K562 (cell line): Measurements from ENCODE around the gene ESR2. TPM values are rescaled to one million over a fixed set of nuclear protein-coding genes. Genes with fewer than 3 reads are reported as not detected.

ENCODE experiments used
- BCOR ChIP-seq: fragments of 450-650 bp; IDR thresholded peaks from 2 replicates; pipeline ENCODE4 v1.6.1; 2016
- CREBBP ChIP-seq: IDR thresholded peaks from one replicate; pipeline ENCODE4 v1.6.1; 2012; ENCODE audit warnings: low read depth, mild to moderate bottlenecking, control low read depth, inconsistent platforms, low read length
- EP300 ChIP-seq: IDR thresholded peaks from 2 replicates; pipeline ENCODE4 v1.6.1; 2012; ENCODE audit warnings: low read length, improper control_type of control experiment
- MCM7 ChIP-seq, 2 experiments: fragments of 450-650 bp; IDR thresholded peaks; 2 replicates each; pipeline ENCODE4 v1.6.1; 2016 to 2018
- NCOA6 ChIP-seq: fragments of 450-650 bp; IDR thresholded peaks from 2 replicates; pipeline ENCODE4 v1.6.1; 2017; ENCODE audit warnings: mild to moderate bottlenecking
- NR2C2 ChIP-seq, 2 experiments: fragments of 200-800 bp in 1 of 2; sonication (Bioruptor generic) in 1 of 2; sonication (generic) in 1 of 2; formaldehyde crosslinking in 1 of 2; IDR thresholded peaks; 2 replicates each; pipeline versions ENCODE4 v1.6.1 to v1.8.0; 2016 to 2022; ENCODE audit warnings: mild to moderate bottlenecking in 1 of 2, missing compliant biosample characterization in 1 of 2, missing genetic modification characterization in 1 of 2, missing genetic modification reagents in 1 of 2
- POLR2AphosphoS5 ChIP-seq: IDR thresholded peaks from 2 replicates; pipeline ENCODE4 v1.6.1; 2011; ENCODE audit warnings: mild to moderate bottlenecking, low read depth, low read length, moderate library complexity; ENCODE audit not compliant: control insufficient read depth, insufficient read depth
- RBM14 ChIP-seq: fragments of 200-400 bp; formaldehyde crosslinking; IDR thresholded peaks from 2 replicates; pipeline ENCODE4 v1.6.1; 2018; ENCODE audit warnings: low read depth, mild to moderate bottlenecking, low read length, moderate library complexity, borderline replicate concordance; ENCODE audit not compliant: insufficient read depth
- SAFB ChIP-seq: fragments of 200-400 bp; formaldehyde crosslinking; IDR thresholded peaks from 2 replicates; pipeline ENCODE4 v1.6.1; 2017; ENCODE audit warnings: low read depth, low read length, borderline replicate concordance
- SIRT6 ChIP-seq: IDR thresholded peaks from one replicate; pipeline ENCODE4 v1.6.1; 2012; ENCODE audit warnings: low read depth, mild to moderate bottlenecking, control low read depth, inconsistent platforms, low read length, moderate library complexity
- TAF7 ChIP-seq: fragments of 450-650 bp; IDR thresholded peaks from 2 replicates; pipeline ENCODE4 v1.6.1; 2016; ENCODE audit warnings: missing genetic modification characterization, missing compliant biosample characterization
- TEAD2 ChIP-seq: fragments of 450-650 bp; IDR thresholded peaks from 2 replicates; pipeline ENCODE4 v1.6.1; 2016; ENCODE audit warnings: missing genetic modification characterization, control low read depth, missing compliant biosample characterization
- YY1 ChIP-seq, 3 experiments: IDR thresholded peaks; 2 replicates each; pipeline ENCODE4 v1.6.1; 2011; ENCODE audit warnings: low read length in 2 of 3, mild to moderate bottlenecking in 2 of 3, moderate library complexity in 2 of 3, borderline replicate concordance in 1 of 3, control low read depth in 1 of 3, low read depth in 1 of 3; ENCODE audit not compliant: insufficient read depth in 3 of 3, insufficient replicate concordance in 2 of 3, control insufficient read depth in 1 of 3, insufficient read length in 1 of 3; ENCODE audit errors: extremely low read depth in 1 of 3
- ZBTB8A ChIP-seq: fragments of 450-650 bp; IDR thresholded peaks from 2 replicates; pipeline ENCODE4 v1.6.1; 2018; ENCODE audit warnings: mild to moderate bottlenecking, moderate library complexity; ENCODE audit not compliant: partially characterized antibody
- ZNF551 ChIP-seq: fragments of 250-450 bp; sonication (Bioruptor Pico); IDR thresholded peaks from 2 replicates; pipeline ENCODE4 v1.5.0; 2021; ENCODE audit warnings: mild to moderate bottlenecking, moderate library complexity
- polyA plus RNA-seq, 8 experiments: library from polyadenylated mRNA; depleted of rRNA in 4 of 8; stranded (reverse) in 5 of 8; unstranded in 3 of 8; fragments of >200 nt; fragmentation: Nextera tagmentation in 2 of 8; fragmentation: Illumina TruSeq in 1 of 8; extraction: Ambion mirVana in 2 of 8; extraction: Trizol in 1 of 8; gene quantifications; 2 replicates each; pipeline versions ENCODE4 v1.2.1 to v1.2.3, GENCODE V29; 2011 to 2014; ENCODE audit warnings: inconsistent platforms in 1 of 8, missing spikeins in 1 of 8
- total RNA-seq, 7 experiments: library from RNA; depleted of rRNA in 6 of 7; stranded (reverse); fragments of >200 nt in 6 of 7; fragmentation: Illumina TruSeq in 2 of 7; extraction: Trizol in 2 of 7; gene quantifications; 2 replicates each; pipeline versions ENCODE4 v1.2.1 to v1.2.3, GENCODE V29; 2011 to 2021; ENCODE audit warnings: low replicate concordance in 1 of 7
- TF ChIP-seq, protein P1 (sequence below), 2 experiments: fragments of 450-650 bp; conservative IDR thresholded peaks; 2 replicates each; pipeline ENCODE4 v1.6.1; 2017; ENCODE audit warnings: mild to moderate bottlenecking in 2 of 2, moderate library complexity in 2 of 2

Gene ESR2
- total and polyA plus RNA-seq, 9 of the 15 experiments (the other 6 are each of a cell fraction or from before 2014, with no cell fraction given) = 0.07 to 3.8 (median 2.0) TPM

DNA sequence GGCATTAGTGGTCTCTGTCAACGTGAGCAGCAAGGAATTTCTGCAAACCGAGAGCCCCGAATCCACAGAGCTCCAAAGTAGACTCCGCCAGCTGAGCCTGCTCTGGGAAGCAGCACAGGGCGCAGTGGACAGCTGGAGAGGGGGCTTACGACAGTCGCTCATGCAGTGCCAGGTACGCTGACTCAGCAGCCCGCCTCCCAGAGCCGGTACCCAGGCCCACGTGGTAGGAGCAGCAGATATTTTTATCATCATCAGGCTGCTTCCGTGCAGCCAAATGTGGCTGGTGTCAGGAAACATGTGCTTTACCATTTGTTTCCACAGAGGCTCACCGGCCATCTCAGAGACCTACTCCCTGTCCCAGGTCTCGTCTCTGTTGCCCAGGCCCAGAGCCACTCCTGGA, 73.7 kb downstream of the ESR2 start (continued):
- no peak for TF ChIP-seq CREBBP
- no peak for TF ChIP-seq ZNF551
- TF ChIP-seq, protein P1, sequence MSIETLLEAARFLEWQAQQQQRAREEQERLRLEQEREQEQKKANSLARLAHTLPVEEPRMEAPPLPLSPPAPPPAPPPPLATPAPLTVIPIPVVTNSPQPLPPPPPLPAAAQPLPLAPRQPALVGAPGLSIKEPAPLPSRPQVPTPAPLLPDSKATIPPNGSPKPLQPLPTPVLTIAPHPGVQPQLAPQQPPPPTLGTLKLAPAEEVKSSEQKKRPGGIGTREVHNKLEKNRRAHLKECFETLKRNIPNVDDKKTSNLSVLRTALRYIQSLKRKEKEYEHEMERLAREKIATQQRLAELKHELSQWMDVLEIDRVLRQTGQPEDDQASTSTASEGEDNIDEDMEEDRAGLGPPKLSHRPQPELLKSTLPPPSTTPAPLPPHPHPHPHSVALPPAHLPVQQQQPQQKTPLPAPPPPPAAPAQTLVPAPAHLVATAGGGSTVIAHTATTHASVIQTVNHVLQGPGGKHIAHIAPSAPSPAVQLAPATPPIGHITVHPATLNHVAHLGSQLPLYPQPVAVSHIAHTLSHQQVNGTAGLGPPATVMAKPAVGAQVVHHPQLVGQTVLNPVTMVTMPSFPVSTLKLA (conservative IDR thresholded peaks at IDR 0.05) = peak in 1 of 2 experiments; percentile 54; a peak in 2 of 4 replicates
- no peak for TF ChIP-seq NCOA6
- no peak for TF ChIP-seq SIRT6
- TF ChIP-seq NR2C2 (CRISPR knock-in tag; IDR thresholded peaks at IDR 0.05) = no peak
- TF ChIP-seq NR2C2 (tag; IDR thresholded peaks at IDR 0.05) = no peak
- TF ChIP-seq TAF7 (tag) = no peak
- no peak for TF ChIP-seq TEAD2 (tag)
- TF ChIP-seq SAFB = no peak
- TF ChIP-seq RBM14 = no peak
- no peak for TF ChIP-seq BCOR
- no peak for TF ChIP-seq ZBTB8A
- TF ChIP-seq YY1 (IDR thresholded peaks at IDR 0.05; ENCODE audit: borderline replicate concordance in 1 of 3, control insufficient read depth in 1 of 3, extremely low read depth in 1 of 3, insufficient read depth in 3 of 3, insufficient read length in 1 of 3, insufficient replicate concordance in 2 of 3, low read depth in 1 of 3, low read length in 2 of 3) = no peak
- TF ChIP-seq EP300 = no peak
- TF ChIP-seq POLR2AphosphoS5 = no peak
- TF ChIP-seq MCM7 (IDR thresholded peaks at IDR 0.05) = no peak
